ENCODE measurements around the gene POP7. TPM values are rescaled to one million over a fixed set of nuclear protein-coding genes. Genes with fewer than 3 reads are reported as not detected.

The POP7 gene
- total RNA-seq, 6 experiments from 2014 or later = 30.2 to 42.2 (median 34.4) TPM

- H3K27ac Mint-ChIP-seq = no peak overlapping the region
- TF ChIP-seq CTCF (IDR thresholded peaks at IDR 0.05) = no peak
These were observed 38.7 kb downstream of the POP7 start for GRCh38 chr7:100744605-100745004.

GRCh38 chr7:100745184-100745583 is 39.3 kb downstream of the POP7 start:
- H3K9me3 Mint-ChIP-seq = no peaks in the 10 kb centered on the region
- no peaks in the 10 kb centered on the region for H3K36me3 Mint-ChIP-seq (ENCODE audit: low read depth)
- peak overlapping the region; percentile 79 for H3K4me3 Mint-ChIP-seq
- peaks cover 5% of the 10 kb centered on the region; the same call in 1 of the 2 replicates for H3K4me1 Mint-ChIP-seq (ENCODE audit: low read depth)
- peaks cover 31% of the 10 kb centered on the region for H3K27me3 Mint-ChIP-seq (ENCODE audit: insufficient read depth)
- DNase-seq = peak; percentile 32
- TF ChIP-seq CTCF (IDR thresholded peaks at IDR 0.05) = no peak
- H3K27ac Mint-ChIP-seq = no peak overlapping the region

More at GRCh38 chr7:100744605-100745004, 38.7 kb downstream of the POP7 start:
- peaks cover 5% of the 10 kb centered on the region; the same call in 1 of the 2 replicates for H3K4me1 Mint-ChIP-seq (ENCODE audit: low read depth)
- no peaks in the 10 kb centered on the region for H3K36me3 Mint-ChIP-seq (ENCODE audit: low read depth)
- peaks cover 34% of the 10 kb centered on the region for H3K27me3 Mint-ChIP-seq (ENCODE audit: insufficient read depth)
- H3K4me3 Mint-ChIP-seq = no peak overlapping the region
- H3K9me3 Mint-ChIP-seq = no peaks in the 10 kb centered on the region
- DNase-seq = no peak

GRCh38 chr7:100752994-100753393 is 47.1 kb downstream of the POP7 start:
- Mint-ChIP-seq H3K36me3 (ENCODE audit: low read depth) (no peaks in the 10 kb centered on the region), H3K4me3 (no peak overlapping the region), H3K9me3 (no peaks in the 10 kb centered on the region), H3K27ac (no peak overlapping the region), H3K27me3 (ENCODE audit: insufficient read depth) (peaks cover 33% of the 10 kb centered on the region), H3K4me1 (ENCODE audit: low read depth) (no peaks in the 10 kb centered on the region)
- TF ChIP-seq CTCF (IDR thresholded peaks at IDR 0.05) = no peak
- DNase-seq = no peak

- H3K9me3 Mint-ChIP-seq = no peaks in the 10 kb centered on the region
- H3K4me3 Mint-ChIP-seq = no peak overlapping the region
- H3K36me3 Mint-ChIP-seq (ENCODE audit: low read depth) = no peaks in the 10 kb centered on the region
- no peak overlapping the region for H3K27ac Mint-ChIP-seq
- DNase-seq = no peak
- no peak for TF ChIP-seq CTCF (IDR thresholded peaks at IDR 0.05)
- H3K4me1 Mint-ChIP-seq (ENCODE audit: low read depth) = no peaks in the 10 kb centered on the region
- peaks cover 29% of the 10 kb centered on the region for H3K27me3 Mint-ChIP-seq (ENCODE audit: insufficient read depth)
These were observed 47.8 kb downstream of the POP7 start for GRCh38 chr7:100753750-100754149.

Other genes with a start within 250 kb of the POP7 start
- gene SPACDR, start 241.9 kb upstream of the POP7 start, total RNA-seq (2021; fragmentation: NEBNext Ultra II Directional; extraction: Animal tissue kit (Norgen Biotek cat#: 25700)) = 1 to 10 TPM in 3 of 6 experiments, under 1 TPM in 3; 0.66 to 1.6 (median 1.0) TPM
- 10 to 100 TPM; 50.6 to 54.5 (median 51.7) TPM for gene TSC22D4, start 226.9 kb upstream of the POP7 start, total RNA-seq (2021; fragmentation: NEBNext Ultra II Directional; extraction: Animal tissue kit (Norgen Biotek cat#: 25700))
- gene NYAP1, start 222.2 kb upstream of the POP7 start, total RNA-seq (2021; fragmentation: NEBNext Ultra II Directional; extraction: Animal tissue kit (Norgen Biotek cat#: 25700)) = under 1 TPM; 0.50 to 0.99 (median 0.86) TPM
- gene AGFG2, start 166.9 kb upstream of the POP7 start, total RNA-seq (2021; fragmentation: NEBNext Ultra II Directional; extraction: Animal tissue kit (Norgen Biotek cat#: 25700)) = 10 to 100 TPM; 14.4 to 21.4 (median 18.9) TPM
- under 1 TPM in 3 of 6 experiments, not detected in 3; 0.40 to 0.87 (median 0.55) TPM for gene SAP25, start 132.2 kb upstream of the POP7 start, total RNA-seq (2021; fragmentation: NEBNext Ultra II Directional; extraction: Animal tissue kit (Norgen Biotek cat#: 25700))
- gene LRCH4, start 120.0 kb upstream of the POP7 start, total RNA-seq (2021; fragmentation: NEBNext Ultra II Directional; extraction: Animal tissue kit (Norgen Biotek cat#: 25700)) = 10 to 100 TPM; 34.7 to 40.6 (median 38.5) TPM
- under 1 TPM; 0.20 to 0.47 (median 0.28) TPM for gene FBXO24, start 119.8 kb upstream of the POP7 start, total RNA-seq (2021; fragmentation: NEBNext Ultra II Directional; extraction: Animal tissue kit (Norgen Biotek cat#: 25700))
- gene PCOLCE, start 103.8 kb upstream of the POP7 start, total RNA-seq (2021; fragmentation: NEBNext Ultra II Directional; extraction: Animal tissue kit (Norgen Biotek cat#: 25700)) = 100 to 1,000 TPM; 291 to 396 (median 388) TPM
- gene MOSPD3, start 93.6 kb upstream of the POP7 start, total RNA-seq (2021; fragmentation: NEBNext Ultra II Directional; extraction: Animal tissue kit (Norgen Biotek cat#: 25700)) = 10 to 100 TPM; 14.6 to 19.0 (median 17.4) TPM
- gene TFR2, start 64.6 kb upstream of the POP7 start, total RNA-seq (2021; fragmentation: NEBNext Ultra II Directional; extraction: Animal tissue kit (Norgen Biotek cat#: 25700)) = 1 to 10 TPM in 1 of 6 experiments, under 1 TPM in 3, not detected in 2; 0.16 to 1.1 (median 0.27) TPM
- not detected for gene ACTL6B, start 49.7 kb upstream of the POP7 start, total RNA-seq (2021; fragmentation: NEBNext Ultra II Directional; extraction: Animal tissue kit (Norgen Biotek cat#: 25700))
- gene GNB2, start 32.4 kb upstream of the POP7 start, total RNA-seq (2021; fragmentation: NEBNext Ultra II Directional; extraction: Animal tissue kit (Norgen Biotek cat#: 25700)) = 100 to 1,000 TPM; 301 to 369 (median 322) TPM
- 10 to 100 TPM; 17.7 to 21.8 (median 19.2) TPM for gene GIGYF1, start 11.9 kb upstream of the POP7 start, total RNA-seq (2021; fragmentation: NEBNext Ultra II Directional; extraction: Animal tissue kit (Norgen Biotek cat#: 25700))
- gene EPO, start 14.3 kb downstream of the POP7 start, total RNA-seq (2021; fragmentation: NEBNext Ultra II Directional; extraction: Animal tissue kit (Norgen Biotek cat#: 25700)) = not detected
- not detected for gene ZAN, start 27.5 kb downstream of the POP7 start, total RNA-seq (2021; fragmentation: NEBNext Ultra II Directional; extraction: Animal tissue kit (Norgen Biotek cat#: 25700))
- gene EPHB4, start 121.4 kb downstream of the POP7 start, total RNA-seq (2021; fragmentation: NEBNext Ultra II Directional; extraction: Animal tissue kit (Norgen Biotek cat#: 25700)) = 1 to 10 TPM; 3.8 to 10.0 (median 4.6) TPM
- 10 to 100 TPM; 19.3 to 26.2 (median 21.7) TPM for gene SLC12A9, start 146.6 kb downstream of the POP7 start, total RNA-seq (2021; fragmentation: NEBNext Ultra II Directional; extraction: Animal tissue kit (Norgen Biotek cat#: 25700))
- gene TRIP6, start 161.3 kb downstream of the POP7 start, total RNA-seq (2021; fragmentation: NEBNext Ultra II Directional; extraction: Animal tissue kit (Norgen Biotek cat#: 25700)) = 100 to 1,000 TPM; 125 to 148 (median 140) TPM
- 100 to 1,000 TPM; 111 to 154 (median 133) TPM for gene SRRT, start 169.0 kb downstream of the POP7 start, total RNA-seq (2021; fragmentation: NEBNext Ultra II Directional; extraction: Animal tissue kit (Norgen Biotek cat#: 25700))
- 1 to 10 TPM; 3.2 to 3.6 (median 3.5) TPM for gene UFSP1, start 183.6 kb downstream of the POP7 start, total RNA-seq (2021; fragmentation: NEBNext Ultra II Directional; extraction: Animal tissue kit (Norgen Biotek cat#: 25700))
- under 1 TPM in 1 of 6 experiments, not detected in 5; 0.31 TPM for gene ACHE, start 189.8 kb downstream of the POP7 start, total RNA-seq (2021; fragmentation: NEBNext Ultra II Directional; extraction: Animal tissue kit (Norgen Biotek cat#: 25700))
- not detected for gene MUC3A, start 243.4 kb downstream of the POP7 start, total RNA-seq (2021; fragmentation: NEBNext Ultra II Directional; extraction: Animal tissue kit (Norgen Biotek cat#: 25700))

All from HFFc6 (cell line).